ENCODE data around the gene LGMN. TPM values are rescaled to one million over a fixed set of nuclear protein-coding genes. Genes with fewer than 3 reads are reported as not detected.

Gene LGMN
- total RNA-seq, 1 donor from 2014 or later = 109 TPM

- DNase-seq (ENCODE audit: extremely low read depth, low read depth, low spot score) = no peak
These were observed 69.2 kb downstream of the LGMN start for GRCh38 chr14:92679246-92679645.

DNA sequence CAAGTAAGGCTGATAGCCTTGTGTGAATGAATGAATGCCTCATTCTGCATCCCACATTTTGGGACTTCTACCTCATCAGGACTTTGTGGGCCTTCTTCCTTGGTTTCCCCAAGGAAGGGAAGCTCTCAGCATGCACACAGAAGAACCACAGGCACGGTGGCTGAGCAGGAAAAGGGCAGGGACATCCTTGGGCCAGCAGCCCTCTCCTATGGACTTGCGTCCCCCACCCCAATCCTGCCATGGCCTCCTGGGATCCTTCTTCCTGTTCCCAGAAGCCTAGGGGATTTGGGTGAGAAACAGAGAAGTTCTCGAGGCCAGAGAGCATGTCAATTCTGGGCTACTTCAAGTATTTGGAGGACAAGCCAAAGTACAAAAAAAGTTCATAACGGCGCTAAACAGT, 69.7 kb downstream of the LGMN start:
- DNase-seq (ENCODE audit: extremely low read depth, low read depth, low spot score) = no peak

GRCh38 chr14:92677955-92678354, 70.5 kb downstream of the LGMN start:
- DNase-seq (ENCODE audit: extremely low read depth, low read depth, low spot score) = no peak

GRCh38 chr14:92677087-92677668, 71.2 kb downstream of the LGMN start:
- DNase-seq (ENCODE audit: extremely low read depth, low read depth, low spot score) = no peak

GRCh38 chr14:92676403-92677086, 71.9 kb downstream of the LGMN start:
- no peak for DNase-seq (ENCODE audit: extremely low read depth, low read depth, low spot score)

DNA sequence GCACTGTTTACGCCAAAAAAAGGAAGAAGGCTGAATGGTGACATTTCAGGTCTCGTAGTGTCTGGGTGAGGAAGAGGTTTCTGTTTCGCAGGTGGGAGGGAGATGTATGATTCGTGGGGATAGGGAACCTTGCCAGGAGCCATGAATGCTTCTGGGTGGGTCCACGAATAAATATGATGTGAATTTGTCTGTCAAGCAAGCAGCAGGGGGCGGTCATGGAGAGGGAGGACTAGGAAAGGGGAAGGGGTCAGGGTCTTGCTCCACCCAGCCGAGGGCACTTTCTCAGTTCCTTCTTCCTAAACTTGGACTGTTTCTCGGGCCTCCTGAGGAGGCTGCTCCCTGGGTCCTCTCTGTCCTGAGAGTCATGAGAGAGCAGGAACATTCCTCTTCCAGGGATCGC, 72.5 kb downstream of the LGMN start:
- DNase-seq (ENCODE audit: extremely low read depth, low read depth, low spot score) = no peak

DNA sequence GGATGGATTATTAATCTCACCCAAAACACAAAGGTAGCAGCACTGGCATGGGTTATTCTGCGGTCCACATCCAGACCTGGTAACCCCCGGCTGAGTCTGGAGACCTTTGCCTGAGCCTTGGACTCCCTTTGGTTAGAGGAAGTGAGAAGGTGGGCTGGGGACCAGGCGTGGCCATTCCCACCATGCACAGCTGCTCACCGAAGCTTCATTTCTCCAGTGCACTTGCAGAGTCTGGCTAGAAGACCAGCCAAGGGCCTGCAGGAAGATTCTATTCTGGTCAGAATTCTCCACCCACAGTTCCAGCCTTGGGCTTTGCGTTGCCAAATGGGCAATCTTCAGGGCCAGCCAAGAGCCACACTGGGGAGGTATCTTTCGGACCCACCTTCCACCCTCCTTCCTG, 73.0 kb downstream of the LGMN start:
- DNase-seq (ENCODE audit: extremely low read depth, low read depth, low spot score) = no peak

GRCh38 chr14:92673601-92674150, 74.8 kb downstream of the LGMN start:
- DNase-seq (ENCODE audit: extremely low read depth, low read depth, low spot score) = no peak

- no peak for DNase-seq (ENCODE audit: extremely low read depth, low read depth, low spot score)
These were observed 77.6 kb downstream of the LGMN start for GRCh38 chr14:92670643-92671366.

DNA sequence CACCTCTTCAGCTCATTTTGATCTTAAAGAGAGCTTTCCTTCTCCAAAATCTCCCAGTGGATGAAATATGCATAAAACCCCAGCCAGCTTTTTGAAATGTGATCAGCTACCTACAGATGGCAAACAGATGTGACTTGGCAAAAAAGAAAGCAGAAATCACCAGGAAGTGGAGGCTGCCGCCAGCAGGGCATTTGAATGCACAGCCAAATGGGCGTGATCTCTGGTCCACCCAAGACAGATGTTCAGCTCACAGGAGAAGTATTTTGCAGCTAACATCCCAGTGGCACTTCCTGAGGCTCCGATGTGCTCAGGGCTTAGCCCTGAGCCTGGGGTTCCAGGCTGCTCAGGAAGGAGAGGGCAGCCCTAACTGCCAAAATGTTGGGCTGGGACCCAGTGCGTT, 78.3 kb downstream of the LGMN start:
- DNase-seq (ENCODE audit: extremely low read depth, low read depth, low spot score) = no peak

DNA sequence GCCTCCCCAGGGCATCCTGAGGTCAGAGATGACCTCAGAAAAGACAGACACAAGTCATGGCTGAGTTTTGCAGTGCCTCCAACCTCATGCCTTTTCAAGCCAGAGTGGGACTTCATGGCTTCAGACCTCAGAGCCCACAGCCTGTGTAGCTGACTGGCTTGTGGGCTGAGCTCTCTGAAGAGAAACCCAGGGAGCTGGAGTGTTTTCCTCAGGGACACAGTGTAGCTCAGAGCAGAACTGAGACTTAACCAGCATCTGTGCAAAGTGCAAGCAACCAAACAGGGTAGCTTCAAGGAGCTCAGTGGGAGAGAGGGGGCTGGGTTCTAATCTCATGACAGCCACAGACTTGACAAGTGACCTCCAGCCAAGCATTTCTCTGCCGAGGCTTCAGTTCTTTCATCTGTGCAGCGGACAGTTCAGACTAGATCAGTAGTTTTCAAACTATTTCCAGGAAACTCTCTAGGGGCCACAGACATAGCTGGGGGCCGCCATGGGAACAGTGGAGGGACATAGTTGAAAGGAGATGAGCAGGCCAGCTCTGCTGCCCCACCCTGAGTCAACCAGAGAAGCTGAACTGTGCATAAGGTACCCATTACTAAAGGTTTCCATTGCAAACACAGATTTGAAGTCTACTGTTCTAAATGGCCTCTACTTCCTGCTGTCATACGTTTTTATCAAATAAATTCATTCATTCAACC, 80.0 kb downstream of the LGMN start:
- no peak for DNase-seq (ENCODE audit: extremely low read depth, low read depth, low spot score)

DNA sequence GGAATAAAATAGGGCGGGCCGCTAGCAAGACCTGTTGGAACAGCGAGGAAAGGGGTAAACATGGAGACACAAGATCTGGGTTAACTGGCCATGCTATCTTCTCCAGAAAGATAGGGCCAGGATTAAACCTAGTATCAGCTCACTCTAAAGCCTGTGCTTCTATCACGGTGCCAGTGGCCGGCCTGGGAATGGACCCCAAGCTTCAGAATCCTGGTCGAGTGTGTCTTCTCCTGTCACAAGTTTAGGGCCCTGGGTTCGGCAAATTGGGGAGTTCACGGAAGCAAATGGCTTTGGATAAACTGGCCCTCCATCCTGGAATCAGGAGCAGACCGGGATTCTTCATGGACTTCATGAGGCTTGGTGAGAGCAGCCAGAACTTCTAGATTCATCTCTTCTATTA, 82.2 kb downstream of the LGMN start:
- DNase-seq (ENCODE audit: extremely low read depth, low read depth, low spot score) = no peak

- DNase-seq (ENCODE audit: extremely low read depth, low read depth, low spot score) = no peak
These were observed 82.7 kb downstream of the LGMN start for GRCh38 chr14:92665661-92666110.

- no peak for DNase-seq (ENCODE audit: extremely low read depth, low read depth, low spot score)
These were observed 85.4 kb downstream of the LGMN start for GRCh38 chr14:92663049-92663448.

- DNase-seq (ENCODE audit: extremely low read depth, low read depth, low spot score) = no peak
These were observed 87.9 kb downstream of the LGMN start for GRCh38 chr14:92660571-92660970.

GRCh38 chr14:92659765-92660561, 88.5 kb downstream of the LGMN start:
- no peak for DNase-seq (ENCODE audit: extremely low read depth, low read depth, low spot score)

- DNase-seq (ENCODE audit: extremely low read depth, low read depth, low spot score) = no peak
These were observed 89.7 kb downstream of the LGMN start for GRCh38 chr14:92658684-92659083.

GRCh38 chr14:92658160-92658559, 90.3 kb downstream of the LGMN start:
- no peak for DNase-seq (ENCODE audit: extremely low read depth, low read depth, low spot score)

DNA sequence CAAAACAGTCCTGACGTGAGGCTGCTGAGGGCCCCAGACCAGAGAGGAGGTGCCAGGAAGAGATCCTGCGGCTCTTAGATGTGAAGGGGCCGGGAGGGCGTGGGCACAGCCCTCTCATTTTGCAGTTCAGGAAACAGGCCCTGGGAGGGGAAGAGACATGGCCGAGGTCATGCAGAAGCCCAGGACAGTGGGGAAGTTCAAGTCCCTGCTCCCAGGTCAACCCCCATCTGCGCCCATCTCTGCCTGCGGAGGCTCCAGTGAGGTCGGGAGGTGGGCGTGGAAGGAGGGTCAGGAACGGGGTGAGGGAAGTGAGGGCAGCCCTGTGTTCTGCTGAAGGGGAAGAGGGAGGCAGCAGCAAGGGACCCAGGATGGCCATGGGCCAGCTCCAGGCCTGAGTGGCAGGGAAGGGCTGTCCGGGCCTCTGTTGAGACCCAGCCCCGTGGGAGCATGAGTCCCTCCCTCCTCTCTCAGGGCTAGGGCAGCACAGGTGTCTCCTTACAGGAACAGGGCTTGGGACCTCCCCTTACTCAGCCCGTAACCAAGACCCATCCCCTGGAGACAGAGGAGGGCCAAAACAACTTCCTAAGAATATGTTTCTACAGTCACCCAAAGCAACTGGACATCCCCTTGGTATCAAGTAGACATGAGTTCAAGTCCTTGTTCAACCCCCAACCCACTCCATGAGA, 90.8 kb downstream of the LGMN start:
- no peak for DNase-seq (ENCODE audit: extremely low read depth, low read depth, low spot score)
